Measurements from ENCODE around the gene ADH5. TPM values are rescaled to one million over a fixed set of nuclear protein-coding genes. Genes with fewer than 3 reads are reported as not detected.

ADH5 gene
- total and polyA plus RNA-seq, 2 of the 8 experiments (the other 6 are each of a cell fraction or from before 2014, with no cell fraction given): 223 to 327 TPM

- TF ChIP-seq RAD21 (IDR thresholded peaks at IDR 0.05 in 1 of 2, conservative IDR thresholded peaks at IDR 0.05 in 1 of 2; ENCODE audit: low read depth in 2 of 2, low read length in 2 of 2): no peak
- no peak for TF ChIP-seq KDM5A (IDR thresholded peaks at IDR 0.05; ENCODE audit: low read length)
Measured at GRCh38 chr4:99058228-99058627, 30.4 kb downstream of the ADH5 start (continued).
